SK-N-SH (cell line): ENCODE results near the gene KLHL35. TPM values are rescaled to one million over a fixed set of nuclear protein-coding genes. Genes with fewer than 3 reads are reported as not detected.
A peak's percentile ranks its signal among the peaks of the same experiment; 100 is the strongest.

Experiments used
- CTCF ChIA-PET: fragments of 300-600, 350-600 bp; formaldehyde crosslinking; extraction: SDS; loops from one replicate; lab custom pipeline; 2021; lab: Yijun Ruan, JAX
- POLR2A ChIA-PET: fragments of 350-600 bp; sonication (Branson Sonifier 250); formaldehyde crosslinking; extraction: SDS; loops from one replicate; lab custom pipeline; 2020; ENCODE audit warnings: antibody characterized with exemption, inconsistent platforms; lab: Yijun Ruan, JAX
- DNase-seq: peaks from one replicate; pipeline ENCODE4 v3.0.0; 2012
- H2AFZ ChIP-seq: fragments of 200-600 bp; sonication (generic); 2 replicates; pipeline ENCODE4 v1.8.1; 2016; ENCODE audit warnings: antibody characterized with exemption, mild to moderate bottlenecking, low read depth
- H3F3A ChIP-seq: fragments of 200-600 bp; sonication (generic); replicated peaks from 2 replicates; pipeline ENCODE3; 2016; ENCODE audit warnings: antibody characterized with exemption, mild to moderate bottlenecking; ENCODE audit not compliant: insufficient read depth
- H3K27ac ChIP-seq, 2 experiments: fragments of 200-500 bp in 1 of 2; fragments of 200-600 bp in 1 of 2; sonication (Bioruptor generic) in 1 of 2; sonication (generic), shearing (Covaris generic) in 1 of 2; 2 replicates each; pipeline versions ENCODE4 v1.5.1 to v1.6.1; 2014 to 2016; ENCODE audit warnings: low read depth in 2 of 2, inconsistent platforms in 1 of 2, low read length in 1 of 2, mild to moderate bottlenecking in 1 of 2, mixed read lengths in 1 of 2
- H3K27me3 ChIP-seq: fragments of 200-600 bp; sonication (generic), shearing (Covaris generic); 2 replicates; pipeline ENCODE4 v1.6.1; 2016; ENCODE audit warnings: mixed run types; ENCODE audit not compliant: insufficient read depth
- H3K36me3 ChIP-seq, 2 experiments: fragments of 200-500 bp in 1 of 2; fragments of 200-600 bp in 1 of 2; sonication (Bioruptor generic) in 1 of 2; sonication (generic) in 1 of 2; replicated peaks in 1 of 2; 2 replicates each; pipeline versions ENCODE3 to v1.5.1; 2014 to 2016; ENCODE audit warnings: low read length in 1 of 2, mild to moderate bottlenecking in 1 of 2; ENCODE audit not compliant: insufficient read depth in 2 of 2, control insufficient read depth in 1 of 2
- H3K4me1 ChIP-seq, 2 experiments: fragments of 200-500 bp in 1 of 2; fragments of 200-600 bp in 1 of 2; sonication (Bioruptor generic) in 1 of 2; sonication (generic), shearing (Covaris generic) in 1 of 2; 2 replicates each; pipeline versions ENCODE4 v1.5.1 to v1.6.1; 2014 to 2016; ENCODE audit warnings: low read depth in 1 of 2, low read length in 1 of 2, mixed run types in 1 of 2; ENCODE audit not compliant: insufficient read depth in 2 of 2, control insufficient read depth in 1 of 2
- H3K4me2 ChIP-seq: fragments of 200-600 bp; sonication (generic), shearing (Covaris generic); 2 replicates; pipeline ENCODE4 v1.6.1; 2017; ENCODE audit warnings: mixed run types
- H3K4me3 ChIP-seq, 2 experiments: fragments of 200-500 bp in 1 of 2; fragments of 200-600 bp in 1 of 2; sonication (Bioruptor generic) in 1 of 2; sonication (generic), shearing (Covaris generic) in 1 of 2; 2 replicates each; pipeline versions ENCODE4 v1.5.1 to v1.8.1; 2014 to 2016; ENCODE audit warnings: low read depth in 2 of 2, inconsistent platforms in 1 of 2, low read length in 1 of 2, mild to moderate bottlenecking in 1 of 2, mixed read lengths in 1 of 2, moderate library complexity in 1 of 2
- H3K79me2 ChIP-seq: fragments of 200-600 bp; sonication (generic); 2 replicates; pipeline ENCODE4 v1.8.1; 2017; ENCODE audit warnings: mild to moderate bottlenecking; ENCODE audit not compliant: insufficient read depth
- H3K9ac ChIP-seq: fragments of 200-600 bp; sonication (generic); 2 replicates; pipeline ENCODE4 v1.6.1; 2017; ENCODE audit warnings: mixed run types
- H3K9me2 ChIP-seq: fragments of 200-600 bp; sonication (generic); 2 replicates; pipeline ENCODE4 v1.6.1; 2017; ENCODE audit warnings: mixed run types
- H3K9me3 ChIP-seq: fragments of 200-600 bp; sonication (generic); 2 replicates; pipeline ENCODE4 v1.6.1; 2017; ENCODE audit warnings: mixed run types, mild to moderate bottlenecking, moderate library complexity
- H4K20me1 ChIP-seq: fragments of 200-600 bp; sonication (generic); 2 replicates; pipeline ENCODE4 v1.6.1; 2017; ENCODE audit warnings: mild to moderate bottlenecking, mixed run types; ENCODE audit not compliant: insufficient read depth
- CHD2 ChIP-seq: fragments of 150-350 bp; IDR thresholded peaks from 2 replicates; pipeline ENCODE4 v1.6.1; 2018; ENCODE audit warnings: low read length; ENCODE audit not compliant: partially characterized antibody
- ELF1 ChIP-seq: IDR thresholded peaks from 2 replicates; pipeline ENCODE4 v1.4.0; 2012
- EP300 ChIP-seq, 2 experiments: IDR thresholded peaks; 2 replicates each; pipeline versions ENCODE4 v1.4.0 to v1.6.1; 2012; ENCODE audit warnings: borderline replicate concordance in 1 of 2, low read depth in 1 of 2, low read length in 1 of 2
- EZH2phosphoT487 ChIP-seq: fragments of 200-600 bp; sonication (generic); IDR thresholded peaks from 2 replicates; pipeline ENCODE4 v1.6.1; 2017; ENCODE audit warnings: low read depth, mixed run types, mild to moderate bottlenecking, antibody characterized with exemption, moderate library complexity, borderline replicate concordance
- FOXJ3 ChIP-seq: sonication (generic); formaldehyde crosslinking; IDR thresholded peaks from 2 replicates; pipeline ENCODE4 v1.5.1; 2020; ENCODE audit warnings: mild to moderate bottlenecking, missing genetic modification reagents
- GABPA ChIP-seq: IDR thresholded peaks from 2 replicates; pipeline ENCODE4 v1.4.0; 2012; ENCODE audit warnings: low read depth, mild to moderate bottlenecking
- IRF3 ChIP-seq: fragments of 150-350 bp; IDR thresholded peaks from 2 replicates; pipeline ENCODE4 v1.6.1; 2016; ENCODE audit warnings: mild to moderate bottlenecking, low read depth, low read length
- JUND ChIP-seq: IDR thresholded peaks from 2 replicates; pipeline ENCODE4 v1.4.0; 2012
- MAX ChIP-seq: IDR thresholded peaks from 2 replicates; pipeline ENCODE4 v1.4.0; 2012; ENCODE audit warnings: low read depth
- MEF2A ChIP-seq: IDR thresholded peaks from 2 replicates; pipeline ENCODE4 v1.4.0; 2012; ENCODE audit warnings: low read depth, borderline replicate concordance
- NFIC ChIP-seq: IDR thresholded peaks from 2 replicates; pipeline ENCODE4 v1.4.0; 2012; ENCODE audit warnings: borderline replicate concordance
- NRF1 ChIP-seq: IDR thresholded peaks from 2 replicates; pipeline ENCODE4 v1.6.1; 2012; ENCODE audit warnings: low read depth, mild to moderate bottlenecking, low read length
- POLR2AphosphoS5 ChIP-seq: IDR thresholded peaks from 2 replicates; pipeline ENCODE4 v1.6.1; 2012; ENCODE audit warnings: low read depth, low read length
- RCOR1 ChIP-seq: fragments of 150-350 bp; IDR thresholded peaks from 2 replicates; pipeline ENCODE4 v1.6.1; 2017; ENCODE audit warnings: antibody characterized with exemption, low read length
- REST ChIP-seq: IDR thresholded peaks from 2 replicates; pipeline ENCODE4 v1.6.1; 2012; ENCODE audit warnings: mild to moderate bottlenecking, low read depth, low read length, moderate library complexity
- RFX5 ChIP-seq: IDR thresholded peaks from 2 replicates; pipeline ENCODE4 v1.6.1; 2012; ENCODE audit warnings: mild to moderate bottlenecking, improper control_type of control experiment, low read length
- RXRA ChIP-seq: IDR thresholded peaks from 2 replicates; pipeline ENCODE4 v1.4.0; 2012; ENCODE audit warnings: low read depth, mild to moderate bottlenecking, borderline replicate concordance
- SIN3A ChIP-seq: IDR thresholded peaks from 2 replicates; pipeline ENCODE4 v1.6.1; 2012; ENCODE audit warnings: low read depth, mild to moderate bottlenecking, low read length, moderate library complexity, borderline replicate concordance
- SMC3 ChIP-seq: IDR thresholded peaks from 2 replicates; pipeline ENCODE4 v1.6.1; 2012; ENCODE audit warnings: low read depth, low read length, improper control_type of control experiment
- TAF1 ChIP-seq: IDR thresholded peaks from 2 replicates; pipeline ENCODE4 v1.6.1; 2012; ENCODE audit warnings: low read depth, mild to moderate bottlenecking, low read length, moderate library complexity, borderline replicate concordance
- TCF12 ChIP-seq: IDR thresholded peaks from 2 replicates; pipeline ENCODE4 v1.4.0; 2012
- USF1 ChIP-seq: IDR thresholded peaks from 2 replicates; pipeline ENCODE4 v1.4.0; 2012; ENCODE audit warnings: low read depth, borderline replicate concordance
- USF2 ChIP-seq: fragments of 150-350 bp; IDR thresholded peaks from 2 replicates; pipeline ENCODE4 v1.6.1; 2017; ENCODE audit warnings: antibody characterized with exemption, low read length, low read depth, borderline replicate concordance
- YY1 ChIP-seq: IDR thresholded peaks from 2 replicates; pipeline ENCODE4 v1.4.0; 2012; ENCODE audit warnings: low read depth, mild to moderate bottlenecking
- ZBTB33 ChIP-seq: IDR thresholded peaks from 2 replicates; pipeline ENCODE4 v1.4.0; 2012; ENCODE audit warnings: low read depth, borderline replicate concordance
- WGBS: methylation state at CpG from one replicate; pipeline ENCODE4 v1.1.6; 2017; ENCODE audit warnings: low lambda C conversion rate; 5-methylcytosine and 5-hydroxymethylcytosine counted together
- polyA plus RNA-seq, 3 experiments: library from polyadenylated mRNA; depleted of rRNA; stranded (reverse); fragments of >200 nt; gene quantifications; 2 replicates each; pipeline ENCODE4 v1.2.3, GENCODE V29; 2012

Gene KLHL35
- polyA plus RNA-seq, 1 of the 3 experiments (the other 2 are of a cell fraction), result 1.7 TPM

- no peaks in the 10 kb centered on the region for H3K36me3 ChIP-seq
- TF ChIP-seq USF2 (no peak), NRF1 (peak; percentile 72), JUND (no peak), REST (peak; percentile 87), GABPA (no peak), SMC3 (no peak), USF1 (no peak), RFX5 (no peak), ZBTB33 (no peak), EP300 (IDR thresholded peaks at IDR 0.05; ENCODE audit: borderline replicate concordance in 1 of 2, low read depth in 1 of 2, low read length in 1 of 2) (no peak), EZH2phosphoT487 (no peak), MAX (peak; percentile 11), TAF1 (no peak), YY1 (no peak), ELF1 (no peak), SIN3A (no peak), FOXJ3 (CRISPR knock-in tag) (no peak), NFIC (no peak), CHD2 (no peak), MEF2A (no peak), TCF12 (no peak), RCOR1 (no peak), RXRA (no peak), IRF3 (no peak), POLR2AphosphoS5 (no peak)
- H3K4me3 ChIP-seq, result peak overlapping the region; percentile 41 to 46
- 0% methylated on average over 4 of the region's 134 CpGs for WGBS
- H3K9me2 ChIP-seq, result no peaks in the 10 kb centered on the region
- H2AFZ ChIP-seq, result peak overlapping the region; percentile 70; the same call in 1 of the 2 replicates
- POLR2A ChIA-PET, result interaction anchor here (0.7 to 0.8 kb wide), 2 partner anchors 9 to 113 kb away, joined by 3 to 5 read pairs; no protein-coding TSS in a partner anchor
- no peak overlapping the region for H3K9ac ChIP-seq
- no peaks in the 10 kb centered on the region for H4K20me1 ChIP-seq
- CTCF ChIA-PET, result interaction anchor here (0.6 to 9.0 kb wide), 13 partner anchors 11 to 777 kb away, joined by 3 to 54 read pairs (median 4); partner anchors contain the start of genes GDPD5 and RPS3
- H3F3A ChIP-seq, result no peaks in the 10 kb centered on the region
- H3K4me1 ChIP-seq, result peaks cover 0 to 21% of the 10 kb centered on the region in 2 experiments; a peak in 1 of 4 replicates
- peaks cover 9% of the 10 kb centered on the region for H3K27me3 ChIP-seq
- H3K79me2 ChIP-seq, result no peaks in the 10 kb centered on the region
- peak overlapping the region; percentile 59; the same call in 1 of the 2 replicates for H3K4me2 ChIP-seq
- peak; percentile 88 for DNase-seq
- no peaks in the 10 kb centered on the region for H3K9me3 ChIP-seq
- H3K27ac ChIP-seq, result no peak overlapping the region
Observed at GRCh38 chr11:75429902-75430713, 2.9 kb downstream of the KLHL35 start.
